LoVo (cell line): ENCODE results near the gene PHKB.

Experiments
- DNase-seq: peaks from one replicate; pipeline ENCODE4 v3.0.0-alpha.2; 2016; ENCODE audit warnings: low spot score

PHKB gene

DNA sequence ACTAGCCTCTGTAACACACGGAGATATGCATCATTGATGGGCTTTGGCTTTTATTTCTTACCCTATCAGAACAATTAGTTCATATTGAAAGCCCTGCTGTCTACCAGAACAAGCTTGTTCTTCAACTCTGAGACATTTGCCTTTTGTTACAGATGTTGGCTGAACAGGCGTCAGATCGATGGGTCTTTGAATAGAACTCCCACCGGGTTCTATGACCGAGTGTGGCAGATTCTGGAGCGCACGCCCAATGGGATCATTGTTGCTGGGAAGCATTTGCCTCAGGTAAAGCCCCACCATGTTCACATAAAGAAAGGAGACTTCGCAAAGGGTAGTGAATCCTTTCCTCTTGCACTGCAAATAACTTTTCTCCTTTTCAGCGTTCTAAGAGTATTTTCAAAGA lies 232.1 kb downstream of the PHKB start:
- no peak for DNase-seq

- DNase-seq: no peak
Observed at GRCh38 chr16:47694543-47694942, 233.4 kb downstream of the PHKB start.

- DNase-seq: no peak
Observed at GRCh38 chr16:47695756-47696155, 234.6 kb downstream of the PHKB start.

DNA sequence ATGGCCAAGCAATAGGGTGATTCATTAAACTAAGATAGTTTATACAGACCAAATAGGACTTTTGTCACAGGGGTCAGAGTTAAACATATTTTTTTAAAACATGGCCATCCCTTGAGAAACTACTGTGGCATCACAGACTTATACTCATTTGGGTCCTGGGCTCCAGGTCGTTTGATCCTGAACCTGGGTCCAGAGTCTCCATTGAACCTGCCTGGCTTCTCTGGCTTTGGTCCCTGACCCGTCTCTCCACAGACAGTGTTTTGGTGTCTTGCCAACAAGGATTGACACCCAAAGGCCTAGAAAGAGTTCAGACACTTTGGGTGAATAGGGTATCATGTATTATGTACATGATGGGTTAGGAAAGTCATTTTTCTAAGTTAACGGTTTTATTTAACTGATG lies 236.7 kb downstream of the PHKB start:
- no peak for DNase-seq

- DNase-seq: no peak
Observed at GRCh38 chr16:47699106-47699505, 238.0 kb downstream of the PHKB start.

- no peak for DNase-seq
Observed at GRCh38 chr16:47700857-47701587, 239.9 kb downstream of the PHKB start.

DNA sequence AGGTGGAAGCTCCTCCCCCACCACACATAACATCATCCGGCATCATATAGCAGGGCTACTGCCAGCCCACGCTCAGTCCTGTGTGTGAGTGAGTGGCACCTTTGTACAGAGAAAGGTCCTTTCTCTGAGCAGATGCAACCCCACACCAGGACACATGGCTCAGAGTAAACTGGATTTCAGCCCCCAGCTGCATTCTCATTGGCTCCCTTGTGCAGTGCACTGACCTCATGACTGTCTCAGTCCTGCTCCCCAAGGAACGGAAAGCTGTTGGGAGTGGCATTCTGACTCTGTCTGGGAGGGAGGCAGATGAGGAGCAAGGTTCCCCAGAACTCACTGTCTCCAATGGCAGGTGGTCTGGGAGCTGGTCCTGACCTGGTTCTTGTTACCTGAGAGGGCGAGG lies 244.1 kb downstream of the PHKB start:
- no peak for DNase-seq

DNA sequence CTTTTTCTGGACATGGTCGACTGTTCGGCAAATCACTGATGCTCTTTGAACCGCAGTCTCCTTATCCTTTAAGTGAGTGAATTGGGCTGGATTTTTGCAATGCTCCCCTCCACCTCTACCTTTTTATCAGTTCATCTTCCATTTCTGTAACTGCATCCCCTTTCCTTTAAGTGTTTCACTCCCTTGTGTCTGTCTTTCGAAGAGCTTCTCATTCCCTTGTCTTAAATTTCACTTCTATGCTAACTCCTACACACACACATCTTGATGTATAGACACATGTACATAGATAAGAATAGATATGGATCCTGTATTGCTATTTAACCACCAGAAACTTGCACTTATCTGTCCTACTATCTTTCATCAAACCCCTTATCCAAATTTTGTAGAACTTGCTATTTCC lies 250.7 kb downstream of the PHKB start:
- DNase-seq: no peak

DNA sequence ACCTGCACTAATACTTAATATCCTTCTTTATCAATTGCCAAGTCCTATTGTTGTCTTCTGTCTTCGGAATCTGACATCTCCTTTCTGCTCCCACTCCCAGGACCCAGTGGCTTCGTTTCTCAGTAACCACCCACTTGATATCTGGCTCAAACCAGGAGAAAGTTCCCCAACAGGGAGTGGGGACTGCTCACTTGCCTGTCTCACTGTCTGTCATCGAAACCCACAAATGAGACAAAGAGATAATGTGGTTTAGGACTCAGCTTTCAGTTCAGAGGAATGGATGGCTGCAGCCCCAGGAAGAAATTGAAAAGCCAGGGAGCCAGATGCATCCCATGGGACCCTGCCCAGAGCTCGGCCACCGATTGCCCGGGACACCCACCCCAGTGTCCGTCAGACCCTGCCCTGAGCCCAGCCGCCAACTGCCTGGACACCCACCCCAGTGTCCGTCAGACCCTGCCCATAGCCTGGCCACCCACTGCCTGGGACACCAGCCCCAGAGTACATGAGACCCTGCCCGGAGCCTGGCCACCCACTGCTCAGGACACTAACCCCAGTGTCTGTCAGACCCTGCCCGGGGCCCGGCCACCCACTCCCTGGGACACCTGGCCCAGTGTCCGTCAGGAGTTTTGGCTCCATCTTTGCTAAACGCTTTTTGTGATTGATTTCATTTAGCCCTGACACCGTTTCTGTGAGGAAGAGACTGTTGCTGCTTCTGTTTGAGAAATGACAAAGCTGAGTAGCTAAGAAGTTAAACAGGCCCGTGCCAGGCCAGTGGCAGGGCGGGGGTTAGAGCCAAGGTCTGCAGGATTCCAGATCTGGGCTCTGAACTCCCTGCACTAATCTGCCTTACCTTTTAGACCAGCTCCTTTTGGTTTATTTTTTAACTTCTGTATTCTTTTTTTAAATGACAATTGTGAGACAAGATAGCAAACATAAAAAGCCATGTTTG lies 251.4 kb downstream of the PHKB start:
- DNase-seq: no peak

DNA sequence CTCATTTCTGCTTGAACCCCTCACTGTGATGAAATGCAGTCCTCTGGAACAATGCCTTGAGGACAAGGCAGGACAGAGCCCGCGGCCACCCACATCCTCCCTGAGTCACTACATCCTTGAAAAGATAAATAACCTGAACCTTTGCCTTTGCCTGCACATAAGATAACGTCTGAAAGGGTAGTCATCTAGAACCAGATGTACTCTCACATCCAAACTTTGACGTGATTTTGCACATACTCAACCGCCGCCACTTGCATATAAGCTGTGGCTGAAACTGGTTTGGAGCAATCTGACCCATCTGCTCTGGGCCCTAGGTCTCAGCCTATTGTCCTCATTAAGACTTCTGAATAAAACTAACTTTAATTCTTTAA lies 252.1 kb downstream of the PHKB start:
- DNase-seq: no peak

GRCh38 chr16:47715442-47716083 lies 254.4 kb downstream of the PHKB start:
- no peak for DNase-seq

GRCh38 chr16:47716571-47716970 lies 255.4 kb downstream of the PHKB start:
- DNase-seq: no peak

GRCh38 chr16:47719713-47720112 lies 258.6 kb downstream of the PHKB start:
- DNase-seq: no peak

DNA sequence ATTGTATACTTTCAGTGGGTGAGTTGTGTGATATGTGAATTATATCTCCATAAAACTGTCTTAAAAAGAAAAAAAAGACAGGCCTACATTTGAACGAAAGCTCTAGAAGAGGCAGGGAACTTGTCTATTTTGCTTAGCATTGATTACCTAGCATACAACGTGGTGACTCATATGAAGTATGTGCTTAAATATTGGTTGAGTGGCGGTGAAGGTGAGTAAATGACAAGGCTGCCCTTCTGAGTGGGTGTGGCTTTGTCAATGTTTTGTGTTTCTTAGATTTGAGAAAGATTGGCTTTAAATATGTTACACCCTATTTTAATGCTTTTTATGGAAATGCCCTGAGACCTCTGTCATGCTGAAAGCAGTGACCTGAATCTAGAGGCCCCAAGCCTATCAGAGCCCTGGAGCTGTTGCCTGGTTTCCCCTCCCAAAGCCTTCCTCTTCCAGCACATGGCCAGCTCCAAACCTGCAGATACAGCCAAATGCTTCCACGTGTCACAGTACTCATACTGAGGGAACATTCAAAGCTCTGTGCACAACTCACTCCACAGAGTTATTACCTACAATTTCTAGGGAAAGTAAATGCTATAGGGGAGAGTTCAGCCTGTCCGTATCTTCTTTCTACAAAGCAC lies 260.0 kb downstream of the PHKB start:
- DNase-seq: no peak

- DNase-seq: no peak
Observed at GRCh38 chr16:47722046-47722445, 260.9 kb downstream of the PHKB start.

- DNase-seq: no peak
Observed at GRCh38 chr16:47724115-47724785, 263.1 kb downstream of the PHKB start.

- no peak for DNase-seq
Observed at GRCh38 chr16:47725188-47725695, 264.1 kb downstream of the PHKB start.

DNA sequence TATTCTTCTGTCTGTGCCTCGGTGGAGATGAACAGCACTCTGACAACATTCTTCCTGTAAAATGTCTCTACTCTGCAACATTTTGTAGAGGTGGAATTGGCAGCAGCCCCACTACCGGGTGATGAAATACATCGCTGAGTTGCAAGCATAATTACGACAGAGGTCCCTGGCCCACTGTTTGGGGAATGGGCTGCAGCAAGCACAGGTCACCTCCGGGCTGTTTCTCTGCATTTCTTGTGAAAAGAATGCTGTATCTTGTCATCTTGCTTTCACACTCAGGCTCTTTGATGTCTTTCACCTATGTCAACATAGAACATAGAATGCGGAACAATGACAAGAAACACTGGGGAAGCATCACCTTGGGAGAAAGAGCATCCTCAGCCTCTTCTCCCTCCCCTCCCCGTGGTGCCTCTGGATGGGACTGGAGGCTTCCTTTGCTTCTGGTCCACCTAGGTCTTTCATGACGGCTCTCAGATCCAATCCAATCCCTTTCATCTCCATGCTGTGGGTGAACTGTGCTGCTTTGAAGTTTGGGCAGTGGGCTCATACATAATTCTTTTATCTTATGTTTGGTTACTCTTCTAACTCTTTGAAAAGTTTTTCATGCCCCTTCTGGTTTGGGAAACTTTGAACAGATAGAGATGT lies 265.0 kb downstream of the PHKB start:
- DNase-seq: no peak

- DNase-seq: no peak
Observed at GRCh38 chr16:47727131-47727530, 266.0 kb downstream of the PHKB start.

GRCh38 chr16:47728205-47728604 lies 267.1 kb downstream of the PHKB start:
- no peak for DNase-seq

DNA sequence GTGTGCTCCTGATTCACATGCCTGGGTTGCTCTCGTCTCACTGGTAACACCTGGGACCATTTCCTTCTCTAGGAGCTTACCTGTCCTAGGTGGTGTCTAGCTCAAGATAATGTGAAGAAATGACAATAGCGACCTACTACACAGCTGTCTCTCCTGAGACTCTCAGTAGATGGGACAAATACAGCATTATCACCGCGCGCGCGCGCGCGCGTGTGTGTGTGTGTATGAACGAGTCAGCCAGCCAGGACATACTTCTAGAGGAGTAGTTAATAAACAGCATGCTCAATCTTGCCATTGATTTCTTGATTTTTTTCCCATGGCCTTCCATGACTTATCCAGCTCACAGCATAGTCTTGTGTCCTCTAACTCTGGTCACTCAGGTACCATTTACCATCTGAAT lies 268.6 kb downstream of the PHKB start:
- no peak for DNase-seq
